ENCODE results near the gene MAN1A1.

The MAN1A1 gene

GRCh38 chr6:119197271-119197670 lies 152.3 kb downstream of the MAN1A1 start:
- no peak overlapping the region for H3K4me3 ChIP-seq (replicated peaks; ENCODE audit: low read depth, low read length)
- no peak for DNase-seq (ENCODE audit: extremely low read depth, low read depth)
- TF ChIP-seq CTCF (IDR thresholded peaks at IDR 0.05; ENCODE audit: low read depth, low read length, missing control alignments), result no peak

DNA sequence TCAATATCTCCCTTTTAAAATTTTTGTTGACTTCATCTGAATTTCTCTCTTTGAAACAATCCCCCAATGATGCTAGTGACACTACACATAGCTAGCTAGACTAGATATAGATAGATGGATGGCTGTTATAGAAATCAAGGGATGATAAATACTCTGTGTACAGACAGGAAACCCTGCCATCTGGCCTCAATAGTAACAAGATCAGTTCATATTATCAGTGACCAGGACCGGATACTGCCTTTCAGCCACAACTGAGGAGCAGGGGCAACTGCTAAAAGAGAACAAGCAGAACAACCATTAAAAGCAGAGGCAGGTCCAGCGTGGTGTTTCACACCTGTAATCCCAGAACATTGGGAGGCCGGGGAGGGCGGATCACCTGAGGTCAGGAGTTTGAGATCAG lies 152.8 kb downstream of the MAN1A1 start:
- DNase-seq (ENCODE audit: extremely low read depth, low read depth), result no peak
- H3K4me3 ChIP-seq (replicated peaks; ENCODE audit: low read depth, low read length), result no peak overlapping the region
- no peak for TF ChIP-seq CTCF (IDR thresholded peaks at IDR 0.05; ENCODE audit: low read depth, low read length, missing control alignments)

GRCh38 chr6:119195848-119196247 lies 153.7 kb downstream of the MAN1A1 start:
- DNase-seq (ENCODE audit: extremely low read depth, low read depth), result no peak

GRCh38 chr6:119195204-119195603 lies 154.4 kb downstream of the MAN1A1 start:
- no peak for TF ChIP-seq CTCF (IDR thresholded peaks at IDR 0.05; ENCODE audit: low read depth, low read length, missing control alignments)
- DNase-seq (ENCODE audit: extremely low read depth, low read depth), result no peak
- H3K4me3 ChIP-seq (replicated peaks; ENCODE audit: low read depth, low read length), result no peak overlapping the region

More at GRCh38 chr6:119195848-119196247, 153.7 kb downstream of the MAN1A1 start:
- H3K4me3 ChIP-seq (replicated peaks; ENCODE audit: low read depth, low read length), result no peak overlapping the region
- TF ChIP-seq CTCF (IDR thresholded peaks at IDR 0.05; ENCODE audit: low read depth, low read length, missing control alignments), result no peak

DNA sequence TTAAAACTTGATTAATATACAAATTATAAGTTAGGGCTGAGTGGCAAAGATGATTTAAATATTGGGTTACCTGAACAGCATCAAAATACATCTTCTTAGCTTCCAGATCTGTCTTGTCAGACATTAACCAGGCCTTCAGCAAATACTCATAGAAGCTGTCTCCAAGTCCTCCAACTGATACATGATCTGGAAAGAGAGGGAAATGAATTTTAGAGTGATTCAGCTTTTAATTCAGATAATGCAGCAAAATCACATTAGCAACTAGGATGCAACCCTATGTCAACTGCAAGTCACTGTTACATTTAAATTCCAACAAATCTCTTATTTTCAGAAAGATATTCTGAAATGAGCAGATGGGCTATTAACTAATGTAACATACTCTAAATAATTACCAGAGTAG lies 155.9 kb downstream of the MAN1A1 start:
- DNase-seq (ENCODE audit: extremely low read depth, low read depth), result no peak
- TF ChIP-seq CTCF (IDR thresholded peaks at IDR 0.05; ENCODE audit: low read depth, low read length, missing control alignments), result no peak
- no peak overlapping the region for H3K4me3 ChIP-seq (replicated peaks; ENCODE audit: low read depth, low read length)

- no peak for DNase-seq (ENCODE audit: extremely low read depth, low read depth)
- H3K4me3 ChIP-seq (replicated peaks; ENCODE audit: low read depth, low read length), result no peak overlapping the region
- no peak for TF ChIP-seq CTCF (IDR thresholded peaks at IDR 0.05; ENCODE audit: low read depth, low read length, missing control alignments)
Observed at GRCh38 chr6:119192200-119192599, 157.4 kb downstream of the MAN1A1 start.

- no peak for DNase-seq (ENCODE audit: extremely low read depth, low read depth)
- no peak overlapping the region for H3K4me3 ChIP-seq (replicated peaks; ENCODE audit: low read depth, low read length)
- no peak for TF ChIP-seq CTCF (IDR thresholded peaks at IDR 0.05; ENCODE audit: low read depth, low read length, missing control alignments)
Observed at GRCh38 chr6:119190176-119190575, 159.4 kb downstream of the MAN1A1 start.

Data from HFF-Myc (cell line).